KOPT-K1 (cell line): Measurements from ENCODE around the gene MAN2C1.
"Not testable (repeated sequence)": the region's sequence is repeated elsewhere in the genome, so short reads cannot be mapped to it uniquely, and the experiment has no call there.

Experiments
- H3K27ac ChIP-seq: fragments of 200-600 bp; sonication (generic); 2 replicates; pipeline ENCODE4 v1.5.1; 2016; ENCODE audit warnings: antibody characterized with exemption, mild to moderate bottlenecking, low read depth, low read length; ENCODE audit not compliant: poor library complexity, severe bottlenecking
- H3K36me3 ChIP-seq: fragments of 200-600 bp; sonication (generic); 2 replicates; pipeline ENCODE4 v1.5.1; 2017; ENCODE audit warnings: antibody characterized with exemption, mild to moderate bottlenecking, low read length, moderate library complexity; ENCODE audit not compliant: insufficient read depth
- H3K9me3 ChIP-seq: fragments of 200-600 bp; sonication (generic); 2 replicates; pipeline ENCODE4 v1.5.1; 2017; ENCODE audit warnings: antibody characterized with exemption, low read length, mild to moderate bottlenecking; ENCODE audit not compliant: insufficient read depth, poor library complexity, severe bottlenecking

Gene MAN2C1

GRCh38 chr15:75355369-75355768 lies 13.0 kb downstream of the MAN2C1 start:
- H3K36me3 ChIP-seq, result peaks cover 35% of the 10 kb centered on the region; the same call in 1 of the 2 replicates
- no peak overlapping the region for H3K27ac ChIP-seq
- H3K9me3 ChIP-seq, result peaks cover under 1% of the 10 kb centered on the region

GRCh38 chr15:75354454-75354853 lies 14.0 kb downstream of the MAN2C1 start:
- Histone ChIP-seq H3K27ac (no peak overlapping the region), H3K9me3 (peaks cover 10% of the 10 kb centered on the region), H3K36me3 (peaks cover 29% of the 10 kb centered on the region; the same call in 1 of the 2 replicates)

- Histone ChIP-seq H3K36me3 (peaks cover 21% of the 10 kb centered on the region; the same call in 1 of the 2 replicates), H3K27ac (no peak overlapping the region), H3K9me3 (peaks cover 18% of the 10 kb centered on the region)
These were observed 14.8 kb downstream of the MAN2C1 start for GRCh38 chr15:75353604-75354003.

- H3K27ac ChIP-seq, result no peak overlapping the region
- H3K36me3 ChIP-seq, result peaks cover 13% of the 10 kb centered on the region; the same call in 1 of the 2 replicates
- peaks cover 27% of the 10 kb centered on the region for H3K9me3 ChIP-seq
These were observed 16.0 kb downstream of the MAN2C1 start for GRCh38 chr15:75352186-75353080.

- H3K27ac ChIP-seq, result no peak overlapping the region
- peaks cover 5% of the 10 kb centered on the region; the same call in 1 of the 2 replicates for H3K36me3 ChIP-seq
- H3K9me3 ChIP-seq, result peaks cover 27% of the 10 kb centered on the region
These were observed 17.6 kb downstream of the MAN2C1 start for GRCh38 chr15:75350601-75351361.

GRCh38 chr15:75349851-75350588 lies 18.4 kb downstream of the MAN2C1 start:
- Histone ChIP-seq H3K9me3 (peaks cover 27% of the 10 kb centered on the region), H3K36me3 (peaks cover 3% of the 10 kb centered on the region; the same call in 1 of the 2 replicates), H3K27ac (no peak overlapping the region)

GRCh38 chr15:75349351-75349669 lies 19.1 kb downstream of the MAN2C1 start:
- not testable (repeated sequence) for H3K27ac ChIP-seq, H3K36me3 ChIP-seq
- H3K9me3 ChIP-seq, result peaks cover 27% of the 10 kb centered on the region

- Histone ChIP-seq H3K27ac (no peak overlapping the region), H3K36me3 (no peaks in the 10 kb centered on the region), H3K9me3 (peaks cover 27% of the 10 kb centered on the region)
These were observed 19.7 kb downstream of the MAN2C1 start for GRCh38 chr15:75348562-75349350.

- no peaks in the 10 kb centered on the region for H3K36me3 ChIP-seq
- peaks cover 27% of the 10 kb centered on the region for H3K9me3 ChIP-seq
- no peak overlapping the region for H3K27ac ChIP-seq
These were observed 20.3 kb downstream of the MAN2C1 start for GRCh38 chr15:75348034-75348561.

- Histone ChIP-seq H3K36me3 (no peaks in the 10 kb centered on the region), H3K27ac (peak overlapping the region; percentile 24), H3K9me3 (peaks cover 27% of the 10 kb centered on the region)
These were observed 21.0 kb downstream of the MAN2C1 start for GRCh38 chr15:75347222-75348033.

GRCh38 chr15:75346796-75347221 lies 21.6 kb downstream of the MAN2C1 start, which contains the start of gene NEIL1:
Gene NEIL1, plus strand, starts transcription at chr15:75347039. Its CDS starts 1,867 bp downstream, at chr15:75348906.
- H3K36me3 ChIP-seq, result no peaks in the 10 kb centered on the region
- peaks cover 27% of the 10 kb centered on the region for H3K9me3 ChIP-seq
- H3K27ac ChIP-seq, result peak within 1 kb of the TSS; percentile 24

- H3K27ac ChIP-seq, result not testable (repeated sequence)
- Histone ChIP-seq H3K9me3 (peaks cover 12% of the 10 kb centered on the region), H3K36me3 (peaks cover 24% of the 10 kb centered on the region; the same call in 1 of the 2 replicates)
These were observed 24.5 kb downstream of the MAN2C1 start for GRCh38 chr15:75343953-75344352.

- Histone ChIP-seq H3K9me3 (no peaks in the 10 kb centered on the region), H3K36me3 (peaks cover 24% of the 10 kb centered on the region; the same call in 1 of the 2 replicates), H3K27ac (no peak overlapping the region)
These were observed 26.2 kb downstream of the MAN2C1 start for GRCh38 chr15:75342221-75342620.
